HEK293 (cell line): ENCODE results near the gene ADIPOR2.

ENCODE experiments used
- CTCF ChIA-PET: fragments of 350-600 bp; formaldehyde crosslinking; extraction: SDS; loops from one replicate; lab custom pipeline; 2021; ENCODE audit warnings: antibody characterized with exemption; lab: Yijun Ruan, JAX
- POLR2A ChIA-PET: fragments of 300-600 bp; formaldehyde crosslinking; extraction: SDS; loops from one replicate; lab custom pipeline; 2020; ENCODE audit warnings: antibody characterized with exemption, inconsistent platforms; lab: Yijun Ruan, JAX
- H3K27ac ChIP-seq: fragments of 200-500 bp; sonication (Bioruptor generic); 2 replicates; pipeline ENCODE4 v1.5.1; 2014; ENCODE audit warnings: low read depth, low read length, control low read depth, inconsistent platforms; ENCODE audit errors: extremely low read depth
- H3K36me3 ChIP-seq, 2 experiments: fragments of 200-500 bp in 1 of 2; sonication (Bioruptor generic) in 1 of 2; 1 replicate in 1 of 2; 2 replicates in 1 of 2; pipeline ENCODE4 v1.5.1; 2014 to 2017; ENCODE audit warnings: inconsistent platforms in 2 of 2, low read length in 2 of 2; ENCODE audit not compliant: control insufficient read depth in 2 of 2, insufficient read depth in 1 of 2
- H3K4me1 ChIP-seq: fragments of 200-500 bp; sonication (Bioruptor generic); 2 replicates; pipeline ENCODE4 v1.5.1; 2014; ENCODE audit warnings: mild to moderate bottlenecking, low read length, inconsistent platforms; ENCODE audit not compliant: control insufficient read depth, insufficient read depth
- H3K4me3 ChIP-seq: 2 replicates; pipeline ENCODE4 v1.5.1; 2011; ENCODE audit warnings: low read depth, mild to moderate bottlenecking, control low read depth, low read length, moderate library complexity
- H3K9me3 ChIP-seq: fragments of 200-500 bp; sonication (Bioruptor generic); 2 replicates; pipeline ENCODE4 v1.5.1; 2014; ENCODE audit warnings: low read depth, low read length, inconsistent platforms; ENCODE audit not compliant: control insufficient read depth, insufficient read depth
- GLI4 ChIP-seq: fragments of 450-650 bp; formaldehyde crosslinking; IDR thresholded peaks from 2 replicates; pipeline ENCODE4 v1.5.1; 2016; ENCODE audit warnings: missing biosample characterization, missing genetic modification characterization
- GLIS2 ChIP-seq: fragments of 450-650 bp; formaldehyde crosslinking; IDR thresholded peaks from 2 replicates; pipeline ENCODE4 v1.5.1; 2016; ENCODE audit warnings: missing biosample characterization, missing genetic modification characterization
- HOXA7 ChIP-seq: sonication (generic); formaldehyde crosslinking; IDR thresholded peaks from 2 replicates; pipeline ENCODE4 v1.8.1; 2022; ENCODE audit warnings: missing genetic modification reagents, borderline replicate concordance
- MYNN ChIP-seq: fragments of 450-650 bp; formaldehyde crosslinking; IDR thresholded peaks from 2 replicates; pipeline ENCODE4 v1.5.1; 2016; ENCODE audit warnings: missing biosample characterization, missing genetic modification characterization, borderline replicate concordance
- SP3 ChIP-seq: fragments of 450-650 bp; formaldehyde crosslinking; IDR thresholded peaks from 2 replicates; pipeline ENCODE4 v1.5.1; 2016; ENCODE audit warnings: missing biosample characterization, missing genetic modification characterization
- WT1 ChIP-seq: fragments of 450-650 bp; formaldehyde crosslinking; IDR thresholded peaks from 2 replicates; pipeline ENCODE4 v1.5.1; 2016; ENCODE audit warnings: missing biosample characterization, missing genetic modification characterization
- ZNF132 ChIP-seq: fragments of 450-650 bp; formaldehyde crosslinking; IDR thresholded peaks from 2 replicates; pipeline ENCODE4 v1.5.1; 2017; ENCODE audit warnings: missing biosample characterization, missing genetic modification characterization, borderline replicate concordance
- ZNF146 ChIP-seq: fragments of 450-650 bp; formaldehyde crosslinking; IDR thresholded peaks from 2 replicates; pipeline ENCODE4 v1.5.1; 2016; ENCODE audit warnings: missing biosample characterization, missing genetic modification characterization
- ZNF24 ChIP-seq: fragments of 450-650 bp; formaldehyde crosslinking; IDR thresholded peaks from 2 replicates; pipeline ENCODE4 v1.5.1; 2016; ENCODE audit warnings: missing biosample characterization, missing genetic modification characterization
- ZNF248 ChIP-seq: fragments of 450-650 bp; formaldehyde crosslinking; IDR thresholded peaks from 2 replicates; pipeline ENCODE4 v1.5.1; 2017; ENCODE audit warnings: missing biosample characterization, missing genetic modification characterization
- ZNF391 ChIP-seq: fragments of 450-650 bp; formaldehyde crosslinking; IDR thresholded peaks from 2 replicates; pipeline ENCODE4 v1.5.1; 2016; ENCODE audit warnings: low read depth, missing biosample characterization, missing genetic modification characterization, borderline replicate concordance
- ZNF394 ChIP-seq: fragments of 450-650 bp; formaldehyde crosslinking; IDR thresholded peaks from 2 replicates; pipeline ENCODE4 v1.5.1; 2016; ENCODE audit warnings: missing biosample characterization, missing genetic modification characterization, mild to moderate bottlenecking, moderate library complexity, borderline replicate concordance
- ZNF518A ChIP-seq: fragments of 450-650 bp; formaldehyde crosslinking; conservative IDR thresholded peaks from 2 replicates; pipeline ENCODE4 v1.5.1; 2016; ENCODE audit warnings: low read depth, missing biosample characterization, missing genetic modification characterization
- ZNF530 ChIP-seq: fragments of 450-650 bp; formaldehyde crosslinking; IDR thresholded peaks from 2 replicates; pipeline ENCODE4 v1.5.1; 2016; ENCODE audit warnings: low read depth, missing biosample characterization, missing genetic modification characterization
- ZNF596 ChIP-seq: fragments of 450-650 bp; IDR thresholded peaks from 2 replicates; pipeline ENCODE4 v1.5.0; 2018; ENCODE audit warnings: missing biosample characterization, mild to moderate bottlenecking, missing genetic modification characterization, moderate library complexity
- ZNF600 ChIP-seq: fragments of 450-650 bp; formaldehyde crosslinking; IDR thresholded peaks from 2 replicates; pipeline ENCODE4 v1.5.1; 2016; ENCODE audit warnings: missing biosample characterization, missing genetic modification characterization
- ZNF626 ChIP-seq: fragments of 450-650 bp; sonication (Bioruptor Pico); formaldehyde crosslinking; IDR thresholded peaks from 2 replicates; pipeline ENCODE4 v1.5.1; 2018; ENCODE audit warnings: missing biosample characterization, missing genetic modification characterization, inconsistent platforms
- TF ChIP-seq, protein P1 (sequence below): fragments of 450-650 bp; formaldehyde crosslinking; IDR thresholded peaks from 2 replicates; pipeline ENCODE4 v1.5.1; 2017; ENCODE audit warnings: missing biosample characterization, missing genetic modification characterization
- TF ChIP-seq, protein P2 (sequence below): fragments of 450-650 bp; formaldehyde crosslinking; IDR thresholded peaks from 2 replicates; pipeline ENCODE4 v1.5.1; 2016; ENCODE audit warnings: missing biosample characterization, missing genetic modification characterization

Gene ADIPOR2

GRCh38 chr12:1805441-1806081, 114.7 kb downstream of the ADIPOR2 start (continued):
- TF ChIP-seq, protein P1, sequence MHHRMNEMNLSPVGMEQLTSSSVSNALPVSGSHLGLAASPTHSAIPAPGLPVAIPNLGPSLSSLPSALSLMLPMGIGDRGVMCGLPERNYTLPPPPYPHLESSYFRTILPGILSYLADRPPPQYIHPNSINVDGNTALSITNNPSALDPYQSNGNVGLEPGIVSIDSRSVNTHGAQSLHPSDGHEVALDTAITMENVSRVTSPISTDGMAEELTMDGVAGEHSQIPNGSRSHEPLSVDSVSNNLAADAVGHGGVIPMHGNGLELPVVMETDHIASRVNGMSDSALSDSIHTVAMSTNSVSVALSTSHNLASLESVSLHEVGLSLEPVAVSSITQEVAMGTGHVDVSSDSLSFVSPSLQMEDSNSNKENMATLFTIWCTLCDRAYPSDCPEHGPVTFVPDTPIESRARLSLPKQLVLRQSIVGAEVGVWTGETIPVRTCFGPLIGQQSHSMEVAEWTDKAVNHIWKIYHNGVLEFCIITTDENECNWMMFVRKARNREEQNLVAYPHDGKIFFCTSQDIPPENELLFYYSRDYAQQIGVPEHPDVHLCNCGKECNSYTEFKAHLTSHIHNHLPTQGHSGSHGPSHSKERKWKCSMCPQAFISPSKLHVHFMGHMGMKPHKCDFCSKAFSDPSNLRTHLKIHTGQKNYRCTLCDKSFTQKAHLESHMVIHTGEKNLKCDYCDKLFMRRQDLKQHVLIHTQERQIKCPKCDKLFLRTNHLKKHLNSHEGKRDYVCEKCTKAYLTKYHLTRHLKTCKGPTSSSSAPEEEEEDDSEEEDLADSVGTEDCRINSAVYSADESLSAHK: no peak
- TF ChIP-seq ZNF394: no peak
- no peak for TF ChIP-seq GLIS2 (tag by site-specific recombination)
- TF ChIP-seq SP3: no peak
- TF ChIP-seq HOXA7 (CRISPR knock-in tag): no peak
- no peak for TF ChIP-seq ZNF391 (tag by site-specific recombination)
- no peak for TF ChIP-seq ZNF596 (tag by site-specific recombination)

DNA sequence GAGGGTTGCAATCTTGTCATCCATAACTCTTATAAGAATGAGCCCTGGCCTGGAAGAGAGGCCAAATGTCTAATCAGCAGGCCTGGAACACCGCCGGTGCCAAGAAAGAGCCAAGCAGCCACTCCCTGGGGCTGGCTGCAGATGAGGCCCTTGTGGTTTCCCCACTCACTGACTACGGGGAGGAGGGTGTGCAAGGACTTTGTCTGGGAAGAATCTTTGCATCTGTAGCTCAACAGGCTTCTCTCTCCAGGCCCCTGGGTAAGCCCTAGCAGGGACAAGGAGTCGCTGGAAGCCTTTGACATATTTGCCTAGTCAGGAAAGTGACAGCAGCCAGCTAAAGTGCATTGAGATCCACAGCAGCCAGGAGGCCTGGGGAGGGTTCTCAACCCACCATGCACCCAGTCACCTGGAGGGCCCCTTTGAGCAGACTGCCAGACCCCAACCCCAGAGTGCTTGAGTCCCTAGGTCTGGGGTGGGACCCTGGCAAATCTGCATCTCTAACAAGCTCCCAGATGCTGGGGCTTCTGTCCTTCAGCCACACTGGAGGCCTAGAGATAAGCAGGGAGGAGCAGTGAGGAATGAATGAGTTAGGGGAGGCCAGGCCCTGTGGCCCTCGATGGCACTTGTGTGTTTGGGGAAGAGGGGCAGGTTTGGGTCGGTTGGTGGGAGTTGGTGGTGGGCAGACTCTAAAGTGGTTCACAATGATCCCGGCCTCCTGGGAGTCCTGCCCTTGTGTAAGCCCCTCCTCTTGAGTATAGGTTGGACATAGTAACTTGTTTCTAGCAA, 115.6 kb downstream of the ADIPOR2 start:
- Histone ChIP-seq H3K4me3 (no peak overlapping the region), H3K4me1 (no peaks in the 10 kb centered on the region), H3K9me3 (no peaks in the 10 kb centered on the region), H3K36me3 (no peaks in the 10 kb centered on the region), H3K27ac (no peak overlapping the region)
- ChIA-PET POLR2A (no interaction called here), CTCF (interaction anchor here (0.7 to 1.3 kb wide), 3 partner anchors 15 to 566 kb away, joined by 3 to 4 read pairs (median 3); no protein-coding TSS in a partner anchor)
- TF ChIP-seq ZNF626 (tag by site-specific recombination) (no peak), ZNF132 (tag by site-specific recombination) (no peak), ZNF24 (tag by site-specific recombination) (no peak), ZNF248 (tag by site-specific recombination) (no peak), MYNN (no peak)
- TF ChIP-seq, protein P2, sequence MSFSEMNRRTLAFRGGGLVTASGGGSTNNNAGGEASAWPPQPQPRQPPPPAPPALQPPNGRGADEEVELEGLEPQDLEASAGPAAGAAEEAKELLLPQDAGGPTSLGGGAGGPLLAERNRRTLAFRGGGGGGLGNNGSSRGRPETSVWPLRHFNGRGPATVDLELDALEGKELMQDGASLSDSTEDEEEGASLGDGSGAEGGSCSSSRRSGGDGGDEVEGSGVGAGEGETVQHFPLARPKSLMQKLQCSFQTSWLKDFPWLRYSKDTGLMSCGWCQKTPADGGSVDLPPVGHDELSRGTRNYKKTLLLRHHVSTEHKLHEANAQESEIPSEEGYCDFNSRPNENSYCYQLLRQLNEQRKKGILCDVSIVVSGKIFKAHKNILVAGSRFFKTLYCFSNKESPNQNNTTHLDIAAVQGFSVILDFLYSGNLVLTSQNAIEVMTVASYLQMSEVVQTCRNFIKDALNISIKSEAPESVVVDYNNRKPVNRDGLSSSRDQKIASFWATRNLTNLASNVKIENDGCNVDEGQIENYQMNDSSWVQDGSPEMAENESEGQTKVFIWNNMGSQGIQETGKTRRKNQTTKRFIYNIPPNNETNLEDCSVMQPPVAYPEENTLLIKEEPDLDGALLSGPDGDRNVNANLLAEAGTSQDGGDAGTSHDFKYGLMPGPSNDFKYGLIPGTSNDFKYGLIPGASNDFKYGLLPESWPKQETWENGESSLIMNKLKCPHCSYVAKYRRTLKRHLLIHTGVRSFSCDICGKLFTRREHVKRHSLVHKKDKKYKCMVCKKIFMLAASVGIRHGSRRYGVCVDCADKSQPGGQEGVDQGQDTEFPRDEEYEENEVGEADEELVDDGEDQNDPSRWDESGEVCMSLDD (tag by site-specific recombination): no peak

- H3K4me3 ChIP-seq: no peak overlapping the region
- CTCF ChIA-PET: interaction anchor here (1.3 kb wide), 1 partner anchor 16 kb away, joined by 4 read pairs; no protein-coding TSS in a partner anchor
- POLR2A ChIA-PET: no interaction called here
- H3K4me1 ChIP-seq: no peaks in the 10 kb centered on the region
- no peak overlapping the region for H3K27ac ChIP-seq
- H3K9me3 ChIP-seq: no peaks in the 10 kb centered on the region
- no peaks in the 10 kb centered on the region for H3K36me3 ChIP-seq
- TF ChIP-seq ZNF146 (tag by site-specific recombination) (no peak), GLI4 (tag by site-specific recombination) (no peak), WT1 (no peak), ZNF518A (tag by site-specific recombination) (no peak), ZNF530 (tag by site-specific recombination) (no peak), ZNF600 (tag by site-specific recombination) (no peak)
These were observed 116.4 kb downstream of the ADIPOR2 start for GRCh38 chr12:1807087-1807860.
